NCI-H510A (cell line): ENCODE data around the gene C3orf38.
A peak's percentile ranks its signal among the peaks of the same experiment; 100 is the strongest.
"Not testable (repeated sequence)": the region's sequence is repeated elsewhere in the genome, so short reads cannot be mapped to it uniquely, and the experiment has no call there.

ENCODE experiments used
- DNase-seq: peaks from one replicate; lab custom pipeline; 2025; lab: John Stamatoyannopoulos, UW

C3orf38 gene

GRCh38 chr3:88149509-88150362 lies at the start of gene C3orf38:
Gene C3orf38, plus strand, starts transcription at chr3:88149959. Its CDS starts 94 bp downstream, at chr3:88150053.
- DNase-seq, result peak; percentile 84

- no peak for DNase-seq
Measured at GRCh38 chr3:88101142-88101541, 48.6 kb upstream of the C3orf38 start.

GRCh38 chr3:88105325-88105724 lies 44.4 kb upstream of the C3orf38 start:
- no peak for DNase-seq

- DNase-seq, result no peak
Measured at GRCh38 chr3:88112289-88112688, 37.5 kb upstream of the C3orf38 start.

- peak; percentile 4 for DNase-seq
Measured at GRCh38 chr3:88113311-88114162, 36.2 kb upstream of the C3orf38 start.

- DNase-seq, result no peak
Measured at GRCh38 chr3:88114878-88115549, 34.7 kb upstream of the C3orf38 start.

GRCh38 chr3:88117683-88118082 lies 32.1 kb upstream of the C3orf38 start:
- no peak for DNase-seq

GRCh38 chr3:88118603-88119002 lies 31.2 kb upstream of the C3orf38 start:
- not testable (repeated sequence) for DNase-seq

- no peak for DNase-seq
Measured at GRCh38 chr3:88123526-88123925, 26.2 kb upstream of the C3orf38 start.

- no peak for DNase-seq
Measured at GRCh38 chr3:88131695-88132094, 18.1 kb upstream of the C3orf38 start.

GRCh38 chr3:88132894-88133293 lies 16.9 kb upstream of the C3orf38 start:
- DNase-seq, result no peak

GRCh38 chr3:88133711-88134263 lies 16.0 kb upstream of the C3orf38 start:
- DNase-seq, result no peak

- DNase-seq, result no peak
Measured at GRCh38 chr3:88137836-88138235, 11.9 kb upstream of the C3orf38 start.

GRCh38 chr3:88141458-88142083 lies 8.2 kb upstream of the C3orf38 start:
- DNase-seq, result no peak

- DNase-seq, result no peak
Measured at GRCh38 chr3:88142094-88142624, 7.6 kb upstream of the C3orf38 start.

GRCh38 chr3:88147261-88147660 lies 2.5 kb upstream of the C3orf38 start:
- DNase-seq, result no peak

- no peak for DNase-seq
Measured at GRCh38 chr3:88148651-88149050, 1.1 kb upstream of the C3orf38 start.

- peak; percentile 35 for DNase-seq
Measured at GRCh38 chr3:88149101-88149508, 654 bp upstream of the C3orf38 start.

- no peak for DNase-seq
Measured at GRCh38 chr3:88150371-88150770, 612 bp downstream of the C3orf38 start.

- no peak for DNase-seq
Measured at GRCh38 chr3:88150806-88151205, 1.0 kb downstream of the C3orf38 start.

- DNase-seq, result no peak
Measured at GRCh38 chr3:88151358-88151757, 1.6 kb downstream of the C3orf38 start.
